GM19238 (cell line): ENCODE data around the gene NDUFA13.

Source experiments
- DNase-seq: peaks from one replicate; pipeline ENCODE4 v3.0.0; 2011; ENCODE audit warnings: low spot score; ENCODE audit not compliant: insufficient read length

Gene NDUFA13

GRCh38 chr19:19507354-19507753, 8.7 kb upstream of the NDUFA13 start:
- DNase-seq: no peak

GRCh38 chr19:19508217-19508616, 7.8 kb upstream of the NDUFA13 start:
- no peak for DNase-seq

- no peak for DNase-seq
Measured at GRCh38 chr19:19510432-19510831, 5.6 kb upstream of the NDUFA13 start.

- DNase-seq: no peak
Measured at GRCh38 chr19:19513682-19514081, 2.3 kb upstream of the NDUFA13 start.

- no peak for DNase-seq
Measured at GRCh38 chr19:19514215-19514657, 1.8 kb upstream of the NDUFA13 start.

- no peak for DNase-seq
Measured at GRCh38 chr19:19514881-19515641, 964 bp upstream of the NDUFA13 start, which contains the start of gene TSSK6. Gene TSSK6, minus strand, starts transcription at chr19:19515548. Its CDS starts 121 bp downstream, at chr19:19515427.

GRCh38 chr19:19517235-19517619, 1.2 kb downstream of the NDUFA13 start:
- DNase-seq: no peak

- no peak for DNase-seq
Measured at GRCh38 chr19:19520989-19521388, 5.0 kb downstream of the NDUFA13 start.

- DNase-seq: no peak
Measured at GRCh38 chr19:19523177-19523576, 7.2 kb downstream of the NDUFA13 start.

GRCh38 chr19:19524053-19524452, 8.0 kb downstream of the NDUFA13 start:
- no peak for DNase-seq

GRCh38 chr19:19525611-19526380, 9.8 kb downstream of the NDUFA13 start:
- DNase-seq: no peak

GRCh38 chr19:19526581-19527370, 10.8 kb downstream of the NDUFA13 start:
- no peak for DNase-seq

- no peak for DNase-seq
Measured at GRCh38 chr19:19527371-19527656, 11.3 kb downstream of the NDUFA13 start.

- no peak for DNase-seq
Measured at GRCh38 chr19:19527674-19528625, 11.9 kb downstream of the NDUFA13 start.

GRCh38 chr19:19528721-19529490, 12.9 kb downstream of the NDUFA13 start, which contains the start of gene YJEFN3:
Gene YJEFN3, plus strand, starts transcription at chr19:19528911. Its CDS starts 22 bp downstream, at chr19:19528933.
- DNase-seq: no peak

GRCh38 chr19:19529783-19530422, 13.9 kb downstream of the NDUFA13 start:
- DNase-seq: no peak

GRCh38 chr19:19530423-19530804, 14.4 kb downstream of the NDUFA13 start:
- DNase-seq: no peak

GRCh38 chr19:19530889-19531288, 14.9 kb downstream of the NDUFA13 start:
- DNase-seq: no peak
